BJ (cell line): ENCODE data around the gene TNFRSF21. TPM values are rescaled to one million over a fixed set of nuclear protein-coding genes. Genes with fewer than 3 reads are reported as not detected.

Experiments used
- CTCF ChIA-PET: fragments of 350-600 bp; formaldehyde crosslinking; extraction: SDS; loops from one replicate; lab custom pipeline; 2021; ENCODE audit warnings: antibody characterized with exemption, inconsistent platforms; lab: Yijun Ruan, JAX
- POLR2A ChIA-PET: fragments of 300-600 bp; sonication (Branson Sonifier 250); formaldehyde crosslinking; extraction: SDS; loops from one replicate; lab custom pipeline; 2021; ENCODE audit warnings: antibody characterized with exemption; lab: Charles Lee
- DNase-seq: peaks from one replicate; pipeline ENCODE4 v3.0.0-alpha.2; 2011; ENCODE audit warnings: low read depth
- H3K27me3 ChIP-seq: 2 replicates; pipeline ENCODE4 v1.6.0; 2011; ENCODE audit warnings: low read length; ENCODE audit not compliant: control insufficient read depth, insufficient read depth
- H3K36me3 ChIP-seq: 2 replicates; pipeline ENCODE4 v1.5.1; 2011; ENCODE audit warnings: low read length; ENCODE audit not compliant: control insufficient read depth, insufficient read depth
- H3K4me3 ChIP-seq: 2 replicates; pipeline ENCODE4 v1.5.1; 2011; ENCODE audit warnings: low read depth, mild to moderate bottlenecking, control low read depth, low read length
- CTCF ChIP-seq: IDR thresholded peaks from 2 replicates; pipeline ENCODE4 v1.5.1; 2011; ENCODE audit warnings: low read depth, mild to moderate bottlenecking, control low read depth, inconsistent platforms, low read length, moderate library complexity; ENCODE audit not compliant: insufficient read depth
- polyA plus RNA-seq: library from polyadenylated mRNA; depleted of rRNA; stranded (reverse); fragments of >200 nt; gene quantifications from 2 replicates; pipeline ENCODE4 v1.2.3, GENCODE V29; 2011

TNFRSF21 gene
- polyA plus RNA-seq, 1 experiment: 3.6 TPM

GRCh38 chr6:47251396-47251795 is 58.3 kb downstream of the TNFRSF21 start:
- POLR2A ChIA-PET: no interaction called here
- CTCF ChIA-PET: interaction anchor here (1.2 kb wide), 1 partner anchor 24 kb away, joined by 3 read pairs; no protein-coding TSS in a partner anchor
- Histone ChIP-seq H3K27me3 (no peaks in the 10 kb centered on the region), H3K36me3 (no peaks in the 10 kb centered on the region), H3K4me3 (no peak overlapping the region)
- no peak for DNase-seq
- no peak for TF ChIP-seq CTCF

- Histone ChIP-seq H3K27me3 (no peaks in the 10 kb centered on the region), H3K4me3 (no peak overlapping the region), H3K36me3 (no peaks in the 10 kb centered on the region)
- ChIA-PET POLR2A (no interaction called here), CTCF (interaction anchor here (1.3 kb wide), 1 partner anchor 10 kb away, joined by 5 read pairs; no protein-coding TSS in a partner anchor)
- TF ChIP-seq CTCF: no peak
- no peak for DNase-seq
These were observed 59.4 kb downstream of the TNFRSF21 start for GRCh38 chr6:47250302-47250701.

GRCh38 chr6:47248446-47248845 is 61.3 kb downstream of the TNFRSF21 start:
- CTCF ChIA-PET: interaction anchor here (0.6 to 1.2 kb wide), 3 partner anchors 15 to 130 kb away, joined by 3 read pairs; no protein-coding TSS in a partner anchor
- Histone ChIP-seq H3K27me3 (no peaks in the 10 kb centered on the region), H3K4me3 (no peak overlapping the region), H3K36me3 (no peaks in the 10 kb centered on the region)
- POLR2A ChIA-PET: no interaction called here
- no peak for DNase-seq
- TF ChIP-seq CTCF: no peak

GRCh38 chr6:47247227-47247797 is 62.4 kb downstream of the TNFRSF21 start:
- TF ChIP-seq CTCF: no peak
- Histone ChIP-seq H3K4me3 (no peak overlapping the region), H3K27me3 (no peaks in the 10 kb centered on the region), H3K36me3 (no peaks in the 10 kb centered on the region)
- ChIA-PET CTCF (interaction anchor here (0.6 to 1.3 kb wide), 4 partner anchors 12 to 1471 kb away, joined by 3 to 5 read pairs (median 4); no protein-coding TSS in a partner anchor), POLR2A (interaction anchor here (0.6 kb wide), 1 partner anchor 100 kb away, joined by 3 read pairs; no protein-coding TSS in a partner anchor)
- no peak for DNase-seq

GRCh38 chr6:47246551-47246950 is 63.2 kb downstream of the TNFRSF21 start:
- no peak for TF ChIP-seq CTCF
- Histone ChIP-seq H3K36me3 (no peaks in the 10 kb centered on the region), H3K27me3 (no peaks in the 10 kb centered on the region), H3K4me3 (no peak overlapping the region)
- DNase-seq: no peak
- CTCF ChIA-PET: interaction anchor here (1.1 to 1.3 kb wide), 2 partner anchors 9 to 11 kb away, joined by 3 to 5 read pairs; no protein-coding TSS in a partner anchor
- POLR2A ChIA-PET: no interaction called here
